ENCODE results near the gene CADM1. TPM values are rescaled to one million over a fixed set of nuclear protein-coding genes. Genes with fewer than 3 reads are reported as not detected.

CADM1 gene
- total and polyA plus RNA-seq, 11 donors, result 11.4 to 80.2 (median 40.6) TPM

DNA sequence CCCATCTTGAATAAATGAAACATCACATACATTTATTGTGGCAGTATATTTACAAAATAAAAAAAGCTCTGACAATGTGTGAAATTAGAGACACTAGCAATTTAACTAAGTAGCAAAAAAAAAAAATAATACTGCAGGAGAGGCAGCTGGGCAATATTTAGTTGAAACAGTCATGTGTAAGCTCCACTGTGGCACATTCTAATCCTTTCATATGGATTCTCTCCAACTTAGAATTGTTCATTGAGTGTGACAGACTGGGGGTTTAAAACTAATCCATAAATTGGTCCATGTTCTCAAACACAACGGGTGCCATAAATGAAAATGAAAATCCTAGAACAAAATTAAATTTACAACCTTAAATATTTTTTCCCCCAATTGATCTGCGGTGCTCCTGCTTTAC, 302.1 kb downstream of the CADM1 start:
- Histone ChIP-seq H3K4me3 (no peak overlapping the region), H3K4me1 (peaks cover 0 to 12% (median 0%) of the 10 kb centered on the region in 12 donors), H3K36me3 (no peaks in the 10 kb centered on the region), H3K27ac (no peak overlapping the region), H3K27me3 (no peaks in the 10 kb centered on the region), H3K9me3 (no peaks in the 10 kb centered on the region)
- DNase-seq (no peak), ATAC-seq (no peak)
- WGBS, 4 donors, result 87 to 95% (median 92%) methylated on average over 2 of the region's 2 CpGs
- intact Hi-C loops (cut with DNase I), result no loop called here
- TF ChIP-seq POLR2A (IDR thresholded peaks at IDR 0.05), result no peak
- TF ChIP-seq, protein P1, sequence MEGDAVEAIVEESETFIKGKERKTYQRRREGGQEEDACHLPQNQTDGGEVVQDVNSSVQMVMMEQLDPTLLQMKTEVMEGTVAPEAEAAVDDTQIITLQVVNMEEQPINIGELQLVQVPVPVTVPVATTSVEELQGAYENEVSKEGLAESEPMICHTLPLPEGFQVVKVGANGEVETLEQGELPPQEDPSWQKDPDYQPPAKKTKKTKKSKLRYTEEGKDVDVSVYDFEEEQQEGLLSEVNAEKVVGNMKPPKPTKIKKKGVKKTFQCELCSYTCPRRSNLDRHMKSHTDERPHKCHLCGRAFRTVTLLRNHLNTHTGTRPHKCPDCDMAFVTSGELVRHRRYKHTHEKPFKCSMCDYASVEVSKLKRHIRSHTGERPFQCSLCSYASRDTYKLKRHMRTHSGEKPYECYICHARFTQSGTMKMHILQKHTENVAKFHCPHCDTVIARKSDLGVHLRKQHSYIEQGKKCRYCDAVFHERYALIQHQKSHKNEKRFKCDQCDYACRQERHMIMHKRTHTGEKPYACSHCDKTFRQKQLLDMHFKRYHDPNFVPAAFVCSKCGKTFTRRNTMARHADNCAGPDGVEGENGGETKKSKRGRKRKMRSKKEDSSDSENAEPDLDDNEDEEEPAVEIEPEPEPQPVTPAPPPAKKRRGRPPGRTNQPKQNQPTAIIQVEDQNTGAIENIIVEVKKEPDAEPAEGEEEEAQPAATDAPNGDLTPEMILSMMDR (IDR thresholded peaks at IDR 0.05), result no peak

DNA sequence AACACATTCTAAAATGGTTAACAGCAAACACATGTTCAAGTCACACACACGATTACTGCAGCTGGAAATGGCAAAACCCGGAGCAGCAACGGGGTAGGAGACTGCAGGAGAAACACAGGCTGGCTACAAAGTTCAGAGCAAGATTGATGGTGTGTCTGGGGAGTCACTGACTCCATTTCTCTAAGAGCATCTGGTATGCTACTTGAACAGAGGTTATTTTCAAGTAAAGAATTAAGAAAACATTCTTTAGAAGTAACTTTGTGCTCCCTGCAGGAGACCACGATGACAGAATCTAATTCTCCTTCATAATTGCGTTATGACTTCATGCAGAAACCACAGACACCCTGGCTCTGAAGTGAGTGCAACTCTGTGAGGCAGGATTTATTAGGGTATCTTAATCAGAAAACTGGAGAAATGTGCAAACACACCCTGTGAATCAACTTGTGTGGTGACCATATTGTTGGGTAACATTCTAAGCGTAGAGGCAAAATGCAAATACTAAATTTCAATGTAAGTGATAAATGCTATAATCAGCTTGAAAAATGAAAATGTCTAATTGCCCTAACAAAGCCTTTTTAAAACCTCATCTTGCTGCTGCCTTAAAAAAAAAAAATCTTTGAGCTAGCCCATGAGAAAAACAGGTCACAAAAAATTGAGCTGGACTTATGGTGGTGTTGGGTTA, 303.0 kb downstream of the CADM1 start:
- no peak for TF ChIP-seq POLR2A (IDR thresholded peaks at IDR 0.05)
- TF ChIP-seq, protein P1 (IDR thresholded peaks at IDR 0.05), result no peak
- Histone ChIP-seq H3K36me3 (no peaks in the 10 kb centered on the region), H3K27me3 (no peaks in the 10 kb centered on the region), H3K9me3 (no peaks in the 10 kb centered on the region), H3K4me3 (no peak overlapping the region), H3K27ac (peak overlapping the region in 1 of 12 donors; percentile 17), H3K4me1 (peaks cover 0 to 12% (median 0%) of the 10 kb centered on the region in 12 donors)
- ATAC-seq, result peak in 2 of 4 donors; percentile 7 to 53
- WGBS, 4 donors, result 58 to 73% (median 66%) methylated on average over 6 of the region's 6 CpGs
- no peak for DNase-seq
- intact Hi-C loops (cut with DNase I), result no loop called here

DNA sequence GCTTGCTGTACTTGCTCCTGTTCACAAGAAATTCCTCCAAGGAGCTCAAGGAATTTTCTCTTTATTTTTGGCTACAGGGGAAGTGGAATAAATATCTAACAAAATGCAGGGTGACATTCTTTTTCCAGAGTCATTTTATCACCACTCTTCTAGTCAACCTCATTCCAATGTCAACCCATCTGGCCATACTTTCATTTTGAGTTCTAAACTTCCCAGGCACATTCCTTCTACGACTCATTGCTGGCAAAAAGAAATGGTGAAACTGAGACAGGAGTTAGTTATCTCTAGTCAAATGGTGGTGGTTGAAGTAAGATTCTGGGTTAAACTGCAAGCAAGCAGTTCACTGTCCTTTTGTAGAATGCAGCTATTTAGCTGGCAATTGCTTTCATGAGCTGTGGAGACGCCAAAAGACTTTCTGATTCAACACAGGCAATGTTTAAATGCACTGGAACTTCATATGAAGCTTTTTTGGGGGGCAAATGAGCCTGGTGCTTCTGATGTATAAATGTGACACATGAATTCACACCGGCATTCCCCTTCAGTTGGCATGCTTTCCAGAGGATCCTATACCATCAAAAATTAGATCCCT, 304.6 kb downstream of the CADM1 start:
- Histone ChIP-seq H3K4me1 (peaks cover 0 to 12% (median 0%) of the 10 kb centered on the region in 12 donors), H3K27ac (peak overlapping the region in 3 of 12 donors; percentile 13 to 36 (median 18)), H3K9me3 (no peaks in the 10 kb centered on the region), H3K4me3 (no peak overlapping the region), H3K27me3 (no peaks in the 10 kb centered on the region), H3K36me3 (no peaks in the 10 kb centered on the region)
- 55 to 69% (median 62%) methylated on average over 3 of the region's 3 CpGs for WGBS, 4 donors
- TF ChIP-seq, protein P1 (IDR thresholded peaks at IDR 0.05), result no peak
- TF ChIP-seq POLR2A (IDR thresholded peaks at IDR 0.05), result no peak
- intact Hi-C loops (cut with DNase I), result loop anchor here in 1 of 10 donors (5.0 kb wide), 1 partner anchor 93 kb away; no protein-coding TSS in a partner anchor
- no peak for ATAC-seq
- DNase-seq, result no peak

DNA sequence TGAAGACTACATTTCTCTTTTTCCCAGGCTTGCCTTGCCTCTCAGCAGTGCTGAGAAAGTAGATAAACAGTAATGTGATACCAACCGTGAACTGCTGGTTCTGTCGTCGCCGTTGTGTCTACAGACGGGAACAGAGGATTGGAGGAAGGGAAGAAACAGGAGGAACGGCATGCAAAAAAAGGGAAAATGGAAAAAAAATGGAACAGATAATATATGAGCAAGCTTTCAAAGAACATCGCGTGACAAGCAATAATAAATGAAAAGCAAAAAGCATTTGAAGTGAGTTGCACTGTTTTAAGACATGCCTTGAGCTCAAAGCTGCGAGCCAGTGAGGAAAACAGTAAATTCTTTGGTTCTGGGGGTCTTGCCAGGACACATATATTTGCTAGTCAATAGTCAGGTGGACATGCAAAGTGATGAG, 305.9 kb downstream of the CADM1 start:
- Histone ChIP-seq H3K4me1 (peaks cover 0 to 12% (median 0%) of the 10 kb centered on the region in 12 donors), H3K27ac (no peak overlapping the region), H3K9me3 (no peaks in the 10 kb centered on the region), H3K4me3 (no peak overlapping the region), H3K36me3 (no peaks in the 10 kb centered on the region), H3K27me3 (no peaks in the 10 kb centered on the region)
- intact Hi-C loops (cut with DNase I), result loop anchor here in 1 of 10 donors (5.0 kb wide), 1 partner anchor 94 kb away; no protein-coding TSS in a partner anchor
- WGBS, 4 donors, result 71 to 87% (median 82%) methylated on average over 9 of the region's 9 CpGs
- no peak for TF ChIP-seq POLR2A (IDR thresholded peaks at IDR 0.05)
- TF ChIP-seq, protein P1 (IDR thresholded peaks at IDR 0.05), result no peak
- DNase-seq (no peak), ATAC-seq (no peak)

Measured in heart left ventricle (tissue), 16 donors.